ENCODE results near the gene COPB2. TPM values are rescaled to one million over a fixed set of nuclear protein-coding genes. Genes with fewer than 3 reads are reported as not detected.

COPB2 gene
- total RNA-seq, 2 donors from 2014 or later = 76.5 to 137 TPM

GRCh38 chr3:139326707-139327106, 62.7 kb downstream of the COPB2 start:
- Histone ChIP-seq H3K36me3 (no peaks in the 10 kb centered on the region), H3K4me1 (replicated peaks) (no peaks in the 10 kb centered on the region), H3K4me3 (no peak overlapping the region), H3K9me3 (no peaks in the 10 kb centered on the region), H3K27me3 (replicated peaks; ENCODE audit: insufficient read depth) (no peaks in the 10 kb centered on the region), H3K27ac (no peak overlapping the region)
- DNase-seq (ENCODE audit: low spot score) = no peak
- no peak for TF ChIP-seq POLR2A (IDR thresholded peaks at IDR 0.05)
- TF ChIP-seq CTCF (IDR thresholded peaks at IDR 0.05) = no peak
- no peak for TF ChIP-seq POLR2AphosphoS5 (IDR thresholded peaks at IDR 0.05)
- WGBS = 84% methylated on average over 4 of the region's 4 CpGs
- intact Hi-C loops (cut with DNase I) = loop anchor here (5.0 kb wide), 1 partner anchor 389 kb away; no protein-coding TSS in a partner anchor

- TF ChIP-seq CTCF (IDR thresholded peaks at IDR 0.05) (no peak), POLR2AphosphoS5 (IDR thresholded peaks at IDR 0.05) (no peak), POLR2A (IDR thresholded peaks at IDR 0.05) (no peak)
- H3K4me3 ChIP-seq = no peak overlapping the region
- H3K27ac ChIP-seq = no peak overlapping the region
- H3K27me3 ChIP-seq (replicated peaks; ENCODE audit: insufficient read depth) = no peaks in the 10 kb centered on the region
- 87% methylated on average over 5 of the region's 5 CpGs for WGBS
- intact Hi-C loops (cut with DNase I) = loop anchor here (5.0 kb wide), 1 partner anchor 389 kb away; no protein-coding TSS in a partner anchor
- no peaks in the 10 kb centered on the region for H3K4me1 ChIP-seq (replicated peaks)
- no peak for DNase-seq (ENCODE audit: low spot score)
- no peaks in the 10 kb centered on the region for H3K9me3 ChIP-seq
- H3K36me3 ChIP-seq = no peaks in the 10 kb centered on the region
Observed at GRCh38 chr3:139326131-139326530, 63.3 kb downstream of the COPB2 start.

GRCh38 chr3:139325551-139325950, 63.9 kb downstream of the COPB2 start:
- Histone ChIP-seq H3K36me3 (no peaks in the 10 kb centered on the region), H3K27ac (no peak overlapping the region), H3K27me3 (replicated peaks; ENCODE audit: insufficient read depth) (no peaks in the 10 kb centered on the region), H3K4me1 (replicated peaks) (no peaks in the 10 kb centered on the region), H3K4me3 (no peak overlapping the region), H3K9me3 (no peaks in the 10 kb centered on the region)
- TF ChIP-seq POLR2AphosphoS5 (IDR thresholded peaks at IDR 0.05) (no peak), POLR2A (IDR thresholded peaks at IDR 0.05) (no peak), CTCF (IDR thresholded peaks at IDR 0.05) (no peak)
- DNase-seq (ENCODE audit: low spot score) = no peak
- intact Hi-C loops (cut with DNase I) = loop anchor here (5.0 kb wide), 1 partner anchor 388 kb away; no protein-coding TSS in a partner anchor
- 84% methylated on average over 3 of the region's 3 CpGs for WGBS

GRCh38 chr3:139324456-139324855, 65.0 kb downstream of the COPB2 start:
- no peaks in the 10 kb centered on the region for H3K27me3 ChIP-seq (replicated peaks; ENCODE audit: insufficient read depth)
- no peak for DNase-seq (ENCODE audit: low spot score)
- WGBS = 72% methylated on average over 5 of the region's 5 CpGs
- H3K9me3 ChIP-seq = no peaks in the 10 kb centered on the region
- H3K4me1 ChIP-seq (replicated peaks) = no peaks in the 10 kb centered on the region
- H3K36me3 ChIP-seq = no peaks in the 10 kb centered on the region
- TF ChIP-seq POLR2AphosphoS5 (IDR thresholded peaks at IDR 0.05) = no peak
- TF ChIP-seq POLR2A (IDR thresholded peaks at IDR 0.05) = no peak
- no peak for TF ChIP-seq CTCF (IDR thresholded peaks at IDR 0.05)
- no peak overlapping the region for H3K4me3 ChIP-seq
- no peak overlapping the region for H3K27ac ChIP-seq
- intact Hi-C loops (cut with DNase I) = no loop called here

GRCh38 chr3:139323146-139323545, 66.3 kb downstream of the COPB2 start:
- H3K4me1 ChIP-seq (replicated peaks) = no peaks in the 10 kb centered on the region
- WGBS = 85% methylated on average over 7 of the region's 7 CpGs

More at GRCh38 chr3:139323146-139323545, 66.3 kb downstream of the COPB2 start:
- no peaks in the 10 kb centered on the region for H3K9me3 ChIP-seq
- H3K36me3 ChIP-seq = no peaks in the 10 kb centered on the region
- no peaks in the 10 kb centered on the region for H3K27me3 ChIP-seq (replicated peaks; ENCODE audit: insufficient read depth)
- intact Hi-C loops (cut with DNase I) = no loop called here
- TF ChIP-seq POLR2A (IDR thresholded peaks at IDR 0.05) = no peak
- no peak for TF ChIP-seq CTCF (IDR thresholded peaks at IDR 0.05)
- no peak for TF ChIP-seq POLR2AphosphoS5 (IDR thresholded peaks at IDR 0.05)
- no peak overlapping the region for H3K27ac ChIP-seq
- DNase-seq (ENCODE audit: low spot score) = no peak
- H3K4me3 ChIP-seq = no peak overlapping the region
